Glutamatergic neuron (in vitro differentiated cells): ENCODE results near the gene SAMD5. TPM values are rescaled to one million over a fixed set of nuclear protein-coding genes. Genes with fewer than 3 reads are reported as not detected.
A peak's percentile ranks its signal among the peaks of the same experiment; 100 is the strongest.

ENCODE experiments used
- DNase-seq: peaks from one replicate; pipeline ENCODE4 v3.0.0; 2022
- H3K27ac Mint-ChIP-seq: one replicate; pipeline ENCODE4 v1.8.0; 2020; ENCODE audit warnings: mild to moderate bottlenecking, mixed read lengths, inconsistent platforms; ENCODE audit not compliant: unreplicated experiment
- H3K27me3 Mint-ChIP-seq: one replicate; pipeline ENCODE4 v1.8.0; 2020; ENCODE audit warnings: mild to moderate bottlenecking, moderate library complexity, mixed read lengths, inconsistent platforms; ENCODE audit not compliant: unreplicated experiment
- H3K36me3 Mint-ChIP-seq: one replicate; pipeline ENCODE4 v1.8.0; 2020; ENCODE audit warnings: mild to moderate bottlenecking, mixed read lengths, inconsistent platforms; ENCODE audit not compliant: unreplicated experiment
- H3K4me1 Mint-ChIP-seq: one replicate; pipeline ENCODE4 v1.8.0; 2020; ENCODE audit warnings: mild to moderate bottlenecking, low read depth, mixed read lengths, inconsistent platforms; ENCODE audit not compliant: unreplicated experiment
- H3K4me3 Mint-ChIP-seq: one replicate; pipeline ENCODE4 v1.8.0; 2020; ENCODE audit warnings: mild to moderate bottlenecking, mixed read lengths, inconsistent platforms; ENCODE audit not compliant: unreplicated experiment
- H3K9me3 Mint-ChIP-seq: one replicate; pipeline ENCODE4 v1.8.0; 2020; ENCODE audit warnings: mild to moderate bottlenecking, moderate library complexity, mixed read lengths, inconsistent platforms; ENCODE audit not compliant: unreplicated experiment
- CTCF ChIP-seq: fragments of 200-600 bp; sonication (generic); IDR thresholded peaks from one replicate; pipeline ENCODE4 v1.5.0; 2021; ENCODE audit not compliant: partially characterized antibody, unreplicated experiment
- total RNA-seq: library from RNA; stranded (reverse); fragmentation: NEBNext Ultra II Directional; extraction: Animal tissue kit (Norgen Biotek cat#: 25700); gene quantifications from one replicate; pipeline ENCODE4 v1.2.1, GENCODE V29; 2021; ENCODE audit not compliant: unreplicated experiment

SAMD5 gene
- total RNA-seq, 1 donor from 2014 or later, result 1.6 TPM

GRCh38 chr6:147561726-147562125 lies 53.2 kb downstream of the SAMD5 start:
- no peaks in the 10 kb centered on the region for H3K36me3 Mint-ChIP-seq
- H3K4me3 Mint-ChIP-seq, result no peak overlapping the region
- no peaks in the 10 kb centered on the region for H3K9me3 Mint-ChIP-seq
- no peak for DNase-seq
- no peak for TF ChIP-seq CTCF
- no peaks in the 10 kb centered on the region for H3K27me3 Mint-ChIP-seq
- no peak overlapping the region for H3K27ac Mint-ChIP-seq
- peaks cover 7% of the 10 kb centered on the region for H3K4me1 Mint-ChIP-seq

GRCh38 chr6:147563472-147563871 lies 55.0 kb downstream of the SAMD5 start:
- no peaks in the 10 kb centered on the region for H3K27me3 Mint-ChIP-seq
- H3K4me1 Mint-ChIP-seq, result peaks cover 7% of the 10 kb centered on the region
- no peaks in the 10 kb centered on the region for H3K36me3 Mint-ChIP-seq
- H3K9me3 Mint-ChIP-seq, result no peaks in the 10 kb centered on the region
- peak overlapping the region; percentile 6 for H3K27ac Mint-ChIP-seq
- no peak for DNase-seq
- H3K4me3 Mint-ChIP-seq, result no peak overlapping the region
- no peak for TF ChIP-seq CTCF

GRCh38 chr6:147564556-147564955 lies 56.1 kb downstream of the SAMD5 start:
- Mint-ChIP-seq H3K9me3 (no peaks in the 10 kb centered on the region), H3K4me1 (peaks cover 7% of the 10 kb centered on the region), H3K27ac (no peak overlapping the region), H3K4me3 (no peak overlapping the region), H3K27me3 (no peaks in the 10 kb centered on the region), H3K36me3 (no peaks in the 10 kb centered on the region)
- no peak for DNase-seq
- no peak for TF ChIP-seq CTCF

- Mint-ChIP-seq H3K27ac (no peak overlapping the region), H3K36me3 (no peaks in the 10 kb centered on the region), H3K9me3 (no peaks in the 10 kb centered on the region), H3K4me1 (peaks cover 7% of the 10 kb centered on the region), H3K27me3 (no peaks in the 10 kb centered on the region), H3K4me3 (no peak overlapping the region)
- DNase-seq, result no peak
- TF ChIP-seq CTCF, result no peak
Observed at GRCh38 chr6:147566244-147566898, 57.9 kb downstream of the SAMD5 start.

- peaks cover 7% of the 10 kb centered on the region for H3K4me1 Mint-ChIP-seq
- TF ChIP-seq CTCF, result no peak
- no peak for DNase-seq
Observed at GRCh38 chr6:147567141-147567805, 58.8 kb downstream of the SAMD5 start.

More at GRCh38 chr6:147567141-147567805, 58.8 kb downstream of the SAMD5 start:
- H3K9me3 Mint-ChIP-seq, result no peaks in the 10 kb centered on the region
- H3K36me3 Mint-ChIP-seq, result no peaks in the 10 kb centered on the region
- no peaks in the 10 kb centered on the region for H3K27me3 Mint-ChIP-seq
- H3K27ac Mint-ChIP-seq, result no peak overlapping the region
- no peak overlapping the region for H3K4me3 Mint-ChIP-seq
